NCI-H82 (cell line): ENCODE measurements around the gene RNF208.

Experiments
- DNase-seq: peaks from one replicate; lab custom pipeline; 2025; lab: John Stamatoyannopoulos, UW

RNF208 gene

DNA sequence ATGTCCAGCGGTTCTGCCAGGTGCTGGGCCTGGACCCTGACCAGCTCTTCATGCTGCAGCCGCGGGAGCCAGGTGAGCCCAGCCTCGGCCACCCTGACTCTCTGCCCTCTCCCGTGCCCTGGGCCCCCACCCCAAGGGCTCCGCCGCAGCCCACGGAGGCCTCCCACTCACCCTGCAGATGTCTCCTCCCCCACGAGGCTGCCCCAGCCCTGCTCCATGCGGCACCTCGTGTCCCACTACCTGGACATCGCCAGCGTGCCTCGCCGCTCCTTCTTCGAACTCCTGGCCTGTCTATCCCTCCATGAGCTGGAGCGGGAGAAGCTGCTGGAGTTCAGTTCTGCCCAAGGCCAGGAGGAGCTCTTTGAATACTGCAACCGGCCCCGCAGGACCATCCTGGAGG lies 7.4 kb downstream of the RNF208 start:
- DNase-seq: no peak

DNA sequence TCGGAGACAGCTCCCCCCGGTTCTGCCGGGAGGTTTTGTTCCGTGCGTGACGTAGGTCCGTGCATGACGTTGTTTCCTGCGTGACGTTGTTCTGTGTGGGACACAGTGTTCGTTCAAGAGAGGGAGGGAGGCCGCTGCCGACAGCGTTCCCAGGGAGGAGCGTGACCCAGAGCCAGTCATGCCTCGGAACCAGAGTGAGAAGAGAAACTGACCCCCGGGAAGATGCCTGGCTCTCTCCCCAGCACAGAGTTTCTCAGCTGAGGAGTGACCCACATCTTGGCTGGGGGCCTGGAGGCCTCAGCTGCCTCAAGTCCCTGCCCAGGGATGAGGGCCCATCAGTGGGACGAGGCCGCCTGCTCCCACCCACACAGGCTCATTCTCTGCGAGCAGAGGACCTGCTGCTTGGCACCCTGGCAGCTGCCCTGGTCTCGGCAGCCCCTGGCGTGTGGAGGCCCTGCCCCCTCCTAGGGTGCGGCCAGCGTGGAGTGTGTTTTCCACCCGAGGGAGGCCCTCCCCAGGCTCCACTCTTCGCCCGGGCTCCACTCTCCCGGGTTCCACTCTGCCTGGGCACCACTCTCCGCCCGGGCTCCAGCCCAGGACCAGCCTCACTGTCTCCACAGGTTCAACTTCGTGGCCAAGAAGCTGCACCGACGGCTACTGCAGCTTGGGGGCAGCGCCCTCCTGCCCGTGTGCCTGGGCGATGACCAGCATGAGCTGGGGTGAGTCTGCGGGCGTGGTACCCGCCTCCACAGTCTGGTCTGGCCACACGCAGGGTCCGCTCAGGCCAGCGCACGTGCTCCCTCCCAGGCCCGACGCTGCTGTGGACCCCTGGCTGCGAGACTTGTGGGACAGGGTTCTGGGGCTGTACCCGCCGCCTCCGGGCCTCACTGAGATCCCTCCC lies 8.6 kb downstream of the RNF208 start:
- no peak for DNase-seq

GRCh38 chr9:137212520-137212919 lies 9.5 kb downstream of the RNF208 start:
- DNase-seq: no peak

GRCh38 chr9:137211532-137211931 lies 10.5 kb downstream of the RNF208 start:
- DNase-seq: no peak

GRCh38 chr9:137206602-137207001 lies 15.4 kb downstream of the RNF208 start:
- no peak for DNase-seq

DNA sequence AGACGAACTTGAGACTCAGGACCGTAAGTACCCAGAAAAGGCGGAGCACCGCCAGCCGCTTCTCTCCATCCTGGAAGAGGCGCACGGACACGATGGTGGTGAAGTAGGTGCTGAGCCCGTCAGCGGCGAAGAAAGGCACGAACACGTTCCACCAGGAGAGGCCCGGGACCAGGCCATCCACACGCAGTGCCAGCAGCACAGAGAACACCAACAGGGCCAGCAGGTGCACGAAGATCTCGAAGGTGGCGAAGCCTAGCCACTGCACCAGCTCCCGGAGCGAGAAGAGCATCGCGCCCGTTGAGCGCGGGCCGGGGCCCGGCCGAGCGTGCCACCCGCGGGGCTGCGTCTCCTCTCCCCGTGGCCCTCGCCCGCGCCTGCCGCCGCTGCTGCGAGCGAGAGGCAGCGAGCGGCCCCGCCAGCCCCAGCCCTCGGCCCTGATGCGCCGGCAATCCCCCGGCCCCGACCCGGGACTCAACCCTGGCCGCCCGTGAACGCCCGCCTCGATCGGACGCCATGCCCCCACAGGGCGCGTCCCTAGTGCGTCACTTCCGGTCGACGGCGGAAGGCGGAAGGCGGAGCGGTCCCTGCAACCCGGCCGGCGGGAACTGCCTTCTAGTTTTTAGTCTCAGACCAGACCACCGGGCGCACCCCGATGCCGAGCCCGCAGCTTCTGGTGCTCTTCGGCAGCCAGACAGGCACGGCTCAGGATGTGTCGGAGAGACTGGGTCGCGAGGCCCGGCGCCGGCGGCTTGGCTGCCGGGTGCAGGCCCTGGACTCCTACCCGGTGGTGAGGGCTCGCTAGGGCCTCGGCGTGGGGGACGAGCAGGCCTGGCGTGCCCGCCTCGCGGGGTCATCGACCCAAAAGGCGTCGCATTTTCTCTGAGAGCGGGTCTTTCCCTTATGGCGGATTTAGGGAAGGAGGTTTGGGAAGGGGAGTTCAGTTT lies 16.6 kb downstream of the RNF208 start, which contains the start of the genes NDOR1 and TMEM203:
Gene NDOR1 (plus strand): TSS at position 575 of the 944 bp plus-strand sequence. CDS start 78 bp downstream, at position 653.
Gene TMEM203 (minus strand): TSS at position 523 of the 944 bp plus-strand sequence. CDS start 234 bp downstream, at position 289.
- DNase-seq: peak; percentile 89

DNA sequence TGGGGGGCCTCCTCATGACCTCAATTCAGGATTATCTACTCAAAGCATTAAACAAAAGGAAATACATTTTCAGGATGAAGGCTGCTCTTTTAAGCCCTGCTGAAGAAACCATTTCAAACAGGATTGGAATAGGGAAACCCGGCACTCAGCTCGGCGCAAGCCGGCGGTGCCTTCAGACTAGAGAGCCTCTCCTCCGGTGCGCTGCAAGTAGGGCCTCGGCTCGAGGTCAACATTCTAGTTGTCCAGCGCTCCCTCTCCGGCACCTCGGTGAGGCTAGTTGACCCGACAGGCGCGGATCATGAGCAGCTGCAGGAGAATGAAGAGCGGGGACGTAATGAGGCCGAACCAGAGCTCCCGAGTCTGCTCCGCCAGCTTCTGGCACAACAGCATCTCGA lies 17.3 kb downstream of the RNF208 start:
- DNase-seq: no peak

DNA sequence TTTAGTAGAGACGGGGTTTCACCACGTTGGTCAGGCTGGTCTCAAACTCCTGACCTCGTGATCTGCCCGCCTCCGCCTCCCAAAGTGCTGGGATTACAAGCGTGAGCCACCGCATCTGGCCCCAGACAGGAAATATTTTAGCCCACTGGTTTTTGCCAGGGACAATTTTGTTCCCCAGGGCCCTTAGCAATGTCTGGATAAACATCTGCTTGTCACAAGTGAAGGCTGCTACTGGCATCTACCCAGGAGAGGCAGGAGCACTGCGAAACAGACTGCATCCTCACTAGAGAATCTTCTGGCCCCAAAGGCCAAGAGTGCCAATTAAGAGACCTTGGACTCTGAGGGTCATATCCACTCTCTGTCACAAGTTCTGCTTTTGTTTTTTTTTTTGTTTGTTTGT lies 19.1 kb downstream of the RNF208 start:
- no peak for DNase-seq

DNA sequence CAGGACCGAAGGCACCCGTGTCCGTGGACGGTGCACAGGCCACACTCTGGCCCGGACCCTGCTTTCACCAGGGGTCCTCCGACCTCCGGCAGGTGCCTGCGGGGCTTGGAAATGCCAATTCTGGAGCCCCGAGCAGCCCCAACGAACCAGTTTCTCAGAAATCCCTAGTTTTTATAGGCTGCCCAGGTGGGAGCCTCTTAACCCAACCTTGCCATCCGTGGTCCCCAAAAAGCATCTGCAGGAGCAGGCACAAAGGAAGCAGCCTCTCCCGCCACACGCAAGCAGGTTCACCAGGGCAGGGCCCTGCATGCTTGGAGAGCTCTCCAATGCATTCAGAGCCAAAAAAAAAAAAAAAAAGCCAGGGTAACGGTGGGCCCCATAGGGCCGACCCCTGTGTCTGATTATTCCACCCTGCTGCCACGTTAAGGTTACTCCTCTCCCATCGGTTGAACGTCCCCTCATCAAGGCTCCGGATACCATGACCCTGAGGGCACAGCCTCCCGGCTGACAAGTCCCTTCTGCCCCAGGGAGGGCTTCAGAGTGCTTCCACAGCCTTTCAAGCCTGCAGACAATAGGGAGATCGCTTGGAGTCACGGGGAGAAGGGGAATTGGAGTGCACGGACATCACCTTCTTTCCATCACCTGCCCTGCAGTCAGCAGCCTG lies 20.7 kb downstream of the RNF208 start:
- no peak for DNase-seq

DNA sequence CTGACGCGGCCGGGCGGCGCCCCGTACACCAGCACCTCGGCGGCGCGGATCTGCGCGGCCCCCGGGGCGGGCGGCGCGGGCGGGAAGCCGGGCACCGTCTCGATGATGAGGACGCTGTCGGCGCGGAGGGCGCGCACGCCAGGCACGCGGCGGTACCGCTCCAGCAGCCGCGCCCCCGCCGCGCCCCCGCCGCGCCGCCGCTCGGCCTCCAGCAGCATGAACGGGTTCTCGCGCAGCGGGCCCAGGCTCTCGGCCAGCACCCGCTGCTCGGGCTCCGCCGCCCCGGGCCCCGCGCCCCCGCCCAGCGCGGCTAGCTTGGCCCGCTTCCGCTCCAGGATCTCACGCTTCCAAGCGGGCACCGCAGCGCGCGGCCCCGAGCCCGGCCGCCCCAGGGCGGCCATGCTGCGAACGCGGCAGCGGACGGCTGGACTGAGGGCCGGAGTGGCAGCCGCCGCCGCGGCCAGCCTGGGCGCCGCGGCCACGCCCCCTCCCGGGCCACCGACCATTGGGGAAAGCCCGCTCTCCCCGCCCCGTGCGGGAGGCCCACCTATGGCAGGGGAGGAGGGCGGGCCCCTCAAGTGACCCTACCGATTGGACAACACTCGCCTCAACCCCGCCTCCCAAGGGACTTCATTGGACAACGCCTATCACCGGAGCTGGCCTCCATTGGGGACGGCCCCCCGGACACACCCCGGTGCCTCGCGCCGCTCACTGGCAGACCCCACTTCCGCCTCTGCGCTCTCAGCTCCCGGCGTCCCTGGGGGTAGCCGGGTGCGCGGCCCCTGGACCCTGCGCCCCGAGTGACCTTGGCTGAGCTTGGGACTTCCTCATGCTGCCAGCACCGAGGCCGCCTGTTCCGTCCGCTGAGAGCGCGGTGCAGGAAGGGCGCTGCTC lies 21.5 kb downstream of the RNF208 start, which contains the start of gene TPRN:
Gene TPRN (minus strand): TSS at position 431 of the 894 bp plus-strand sequence. CDS start 30 bp downstream, at position 401.
- peak; percentile 100 for DNase-seq

GRCh38 chr9:137199411-137200121 lies 22.5 kb downstream of the RNF208 start:
- DNase-seq: no peak

DNA sequence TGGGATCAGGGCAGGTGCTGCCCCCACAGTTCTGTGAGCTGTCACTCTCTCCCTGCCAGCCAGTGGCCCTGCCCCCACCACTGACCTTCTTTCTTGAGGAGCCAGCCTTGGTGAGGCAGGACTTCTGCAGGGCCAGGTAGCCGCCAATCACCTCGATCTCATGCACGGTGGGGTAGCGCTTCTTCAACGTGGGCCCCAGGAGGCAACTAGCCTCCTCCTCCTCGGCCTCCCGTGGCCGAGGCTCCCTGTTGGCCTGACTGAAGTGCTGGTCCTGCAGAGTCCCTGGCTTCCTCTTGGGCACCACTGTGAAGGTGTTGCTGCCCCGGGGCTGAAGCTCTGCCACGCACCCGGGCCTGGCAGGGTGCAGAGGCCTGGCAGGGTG lies 23.1 kb downstream of the RNF208 start:
- no peak for DNase-seq

- no peak for DNase-seq
These were observed 23.8 kb downstream of the RNF208 start for GRCh38 chr9:137198051-137198901.

GRCh38 chr9:137195525-137196220 lies 26.4 kb downstream of the RNF208 start:
- peak; percentile 42 for DNase-seq

DNA sequence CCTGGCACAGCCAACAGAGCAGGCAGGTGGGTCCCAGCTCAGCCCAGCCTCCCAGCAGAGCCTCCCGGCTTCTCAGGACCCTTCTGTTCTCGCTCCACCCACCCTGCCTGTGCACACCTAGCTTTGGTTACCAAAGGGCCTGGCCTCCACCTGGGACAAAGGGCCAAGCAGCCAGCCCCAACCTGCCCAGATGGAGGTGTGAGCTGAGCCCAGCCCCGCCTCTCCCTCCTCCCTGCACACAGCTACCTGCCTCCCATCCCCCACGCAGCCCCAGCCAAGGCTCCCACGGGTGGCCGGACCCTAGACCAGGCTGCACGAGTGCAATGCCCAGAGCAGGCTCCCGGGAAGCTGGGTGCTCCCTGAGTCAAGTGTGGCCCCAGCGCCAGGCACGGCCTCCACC lies 27.1 kb downstream of the RNF208 start:
- DNase-seq: no peak

GRCh38 chr9:137194388-137194787 lies 27.7 kb downstream of the RNF208 start:
- DNase-seq: peak; percentile 48

DNA sequence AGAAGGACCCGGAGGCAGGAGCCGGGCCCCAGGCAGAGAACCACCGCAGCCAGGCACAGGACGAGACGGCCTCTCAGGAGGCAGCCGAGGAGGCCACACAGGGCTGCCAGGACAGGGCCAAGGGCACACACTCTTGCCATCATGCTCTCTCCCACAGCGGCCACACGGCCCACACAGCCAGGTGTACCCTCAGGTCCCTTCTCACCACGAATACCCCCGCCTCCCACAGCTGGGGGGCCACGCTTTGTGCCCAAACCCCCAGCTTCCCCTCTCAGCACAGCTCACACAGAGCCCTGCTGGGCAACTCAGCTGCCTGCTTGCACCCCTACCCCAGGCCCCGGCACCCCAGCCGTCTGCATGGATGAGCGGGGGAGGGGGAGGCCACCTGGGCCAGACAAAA lies 28.3 kb downstream of the RNF208 start:
- no peak for DNase-seq

DNA sequence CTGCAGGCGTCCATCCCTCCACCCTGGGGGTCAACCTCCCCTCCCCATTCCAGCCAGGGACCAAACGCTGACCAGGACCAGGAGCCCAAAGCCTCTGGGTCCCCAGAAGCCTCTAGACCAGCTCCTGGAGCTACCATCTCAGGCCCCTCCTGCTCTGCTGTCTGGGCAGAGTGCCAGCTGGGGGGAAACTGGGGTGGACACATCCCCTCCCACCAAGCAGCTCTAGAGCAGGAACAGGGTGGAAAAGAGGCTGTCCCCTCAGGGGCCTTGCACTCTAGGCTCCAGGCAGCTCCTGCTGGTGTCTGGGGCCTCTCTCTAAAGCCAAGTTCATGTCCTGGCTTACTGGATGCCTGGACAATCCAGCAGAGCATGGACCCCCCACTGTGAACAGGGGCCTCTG lies 29.2 kb downstream of the RNF208 start:
- no peak for DNase-seq

- DNase-seq: no peak
These were observed 29.6 kb downstream of the RNF208 start for GRCh38 chr9:137192448-137192780.
